Fibroblast of lung (primary cell): ENCODE data around the gene DMAC1. TPM values are rescaled to one million over a fixed set of nuclear protein-coding genes. Genes with fewer than 3 reads are reported as not detected.

Experiments used
- DNase-seq, 2 donors: peaks; one replicate each; pipeline versions ENCODE4 v3.0.0 to v3.0.0-alpha.2; 2010; ENCODE audit warnings: low read depth in 2 of 2
- H2AFZ ChIP-seq: 2 replicates; pipeline ENCODE4 v1.5.1; 2012; ENCODE audit warnings: low read length, control low read depth, inconsistent platforms
- H3K27ac ChIP-seq: 2 replicates; pipeline ENCODE4 v1.5.1; 2011; ENCODE audit warnings: low read length, control low read depth; ENCODE audit not compliant: insufficient read depth
- H3K27me3 ChIP-seq: 2 replicates; pipeline ENCODE4 v1.5.1; 2011; ENCODE audit warnings: mild to moderate bottlenecking, low read length; ENCODE audit not compliant: control insufficient read depth, insufficient read depth
- H3K36me3 ChIP-seq: 2 replicates; pipeline ENCODE4 v1.5.1; 2011; ENCODE audit warnings: low read length; ENCODE audit not compliant: control insufficient read depth, insufficient read depth
- H3K4me1 ChIP-seq: 2 replicates; pipeline ENCODE4 v1.5.1; 2011; ENCODE audit warnings: low read length; ENCODE audit not compliant: control insufficient read depth, insufficient read depth; ENCODE audit errors: extremely low read depth
- H3K4me2 ChIP-seq: 2 replicates; pipeline ENCODE4 v1.5.1; 2011; ENCODE audit warnings: low read length, control low read depth; ENCODE audit not compliant: insufficient read depth; ENCODE audit errors: extremely low read depth
- H3K4me3 ChIP-seq, 4 experiments: fragments of 200-600 bp in 1 of 4; sonication (generic) in 1 of 4; replicated peaks in 1 of 4; 2 replicates each; pipeline ENCODE4 v1.5.1; 2011 to 2016; ENCODE audit warnings: low read length in 4 of 4, low read depth in 3 of 4, mild to moderate bottlenecking in 3 of 4, control low read depth in 2 of 4, inconsistent platforms in 1 of 4, mixed read lengths in 1 of 4; ENCODE audit not compliant: insufficient read depth in 1 of 4; ENCODE audit errors: control extremely low read depth in 1 of 4
- H3K79me2 ChIP-seq: 2 replicates; pipeline ENCODE4 v1.5.1; 2012; ENCODE audit warnings: mild to moderate bottlenecking, low read length, inconsistent platforms; ENCODE audit not compliant: control insufficient read depth, insufficient read depth
- H3K9ac ChIP-seq: 2 replicates; pipeline ENCODE4 v1.5.1; 2011; ENCODE audit warnings: mild to moderate bottlenecking, low read length, control low read depth; ENCODE audit not compliant: insufficient read depth
- H3K9me3 ChIP-seq: 2 replicates; pipeline ENCODE4 v1.5.1; 2012; ENCODE audit warnings: low read depth, low read length; ENCODE audit not compliant: control insufficient read depth, insufficient read depth
- H4K20me1 ChIP-seq: 2 replicates; pipeline ENCODE4 v1.5.1; 2011; ENCODE audit warnings: low read length; ENCODE audit not compliant: control insufficient read depth, insufficient read depth; ENCODE audit errors: extremely low read depth
- CTCF ChIP-seq, 2 donors: IDR thresholded peaks in 1 of 2; conservative IDR thresholded peaks in 1 of 2; 1 replicate in 1 of 2; 2 replicates in 1 of 2; pipeline ENCODE4 v1.5.1; 2011 to 2012; ENCODE audit warnings: low read length in 2 of 2, control low read depth in 1 of 2, inconsistent platforms in 1 of 2, low read depth in 1 of 2, mild to moderate bottlenecking in 1 of 2
- EZH2 ChIP-seq: IDR thresholded peaks from 2 replicates; pipeline ENCODE4 v1.5.1; 2012; ENCODE audit warnings: low read length, control low read depth, mild to moderate bottlenecking; ENCODE audit errors: missing control alignments
- polyA plus RNA-seq, 2 donors: library from polyadenylated mRNA; depleted of rRNA in 1 of 2; stranded (reverse) in 1 of 2; unstranded in 1 of 2; fragments of >200 nt; gene quantifications; 2 replicates each; pipeline ENCODE4 v1.2.1, GENCODE V29; 2011 to 2012; ENCODE audit warnings: missing spikeins in 1 of 2
- total RNA-seq: library from RNA; depleted of rRNA; stranded (reverse); fragments of >200 nt; gene quantifications from 2 replicates; pipeline ENCODE4 v1.2.1, GENCODE V29; 2014

The DMAC1 gene
- total and polyA plus RNA-seq, 2 donors (not counting 1 experiment from before 2014, with no cell fraction given), result 8.1 to 12.6 TPM

- Histone ChIP-seq H3K36me3 (no peaks in the 10 kb centered on the region), H3K9me3 (no peaks in the 10 kb centered on the region), H3K9ac (no peak overlapping the region), H3K27me3 (no peaks in the 10 kb centered on the region), H2AFZ (no peak overlapping the region), H4K20me1 (no peaks in the 10 kb centered on the region), H3K4me2 (no peak overlapping the region), H3K79me2 (no peaks in the 10 kb centered on the region), H3K27ac (no peak overlapping the region), H3K4me1 (no peaks in the 10 kb centered on the region), H3K4me3 (no peak overlapping the region)
- no peak for DNase-seq
- no peak for TF ChIP-seq EZH2
- TF ChIP-seq CTCF (conservative IDR thresholded peaks at IDR 0.05 in 1 of 2, IDR thresholded peaks at IDR 0.05 in 1 of 2; ENCODE audit: low read depth in 1 of 2, low read length in 2 of 2), result no peak
These were observed 24.1 kb upstream of the DMAC1 start for GRCh38 chr9:7823651-7824050.

GRCh38 chr9:7819984-7820383, 20.4 kb upstream of the DMAC1 start:
- no peak overlapping the region for H3K4me3 ChIP-seq
- H3K9ac ChIP-seq, result no peak overlapping the region
- H3K9me3 ChIP-seq, result no peaks in the 10 kb centered on the region
- H2AFZ ChIP-seq, result no peak overlapping the region
- no peaks in the 10 kb centered on the region for H3K4me1 ChIP-seq
- no peaks in the 10 kb centered on the region for H3K79me2 ChIP-seq
- H4K20me1 ChIP-seq, result no peaks in the 10 kb centered on the region
- H3K36me3 ChIP-seq, result no peaks in the 10 kb centered on the region
- TF ChIP-seq EZH2, result no peak
- no peak for TF ChIP-seq CTCF (conservative IDR thresholded peaks at IDR 0.05 in 1 of 2, IDR thresholded peaks at IDR 0.05 in 1 of 2; ENCODE audit: low read depth in 1 of 2, low read length in 2 of 2)
- DNase-seq, result no peak
- H3K27me3 ChIP-seq, result no peaks in the 10 kb centered on the region
- no peak overlapping the region for H3K4me2 ChIP-seq
- no peak overlapping the region for H3K27ac ChIP-seq

- H3K4me1 ChIP-seq, result no peaks in the 10 kb centered on the region
- H3K4me3 ChIP-seq, result no peak overlapping the region
- no peaks in the 10 kb centered on the region for H3K79me2 ChIP-seq
- no peak overlapping the region for H3K9ac ChIP-seq
- DNase-seq, result no peak
- no peaks in the 10 kb centered on the region for H3K36me3 ChIP-seq
- no peaks in the 10 kb centered on the region for H3K27me3 ChIP-seq
- no peak overlapping the region for H3K27ac ChIP-seq
- no peak overlapping the region for H2AFZ ChIP-seq
- no peaks in the 10 kb centered on the region for H4K20me1 ChIP-seq
- no peaks in the 10 kb centered on the region for H3K9me3 ChIP-seq
- no peak overlapping the region for H3K4me2 ChIP-seq
- TF ChIP-seq EZH2 (no peak), CTCF (conservative IDR thresholded peaks at IDR 0.05 in 1 of 2, IDR thresholded peaks at IDR 0.05 in 1 of 2; ENCODE audit: low read depth in 1 of 2, low read length in 2 of 2) (no peak)
These were observed 16.4 kb upstream of the DMAC1 start for GRCh38 chr9:7816021-7816420.
